ENCODE results near the gene SYCN.

The SYCN gene

GRCh38 chr19:39171479-39172465 is 32.3 kb downstream of the SYCN start:
- DNase-seq (ENCODE audit: low read depth): no peak

DNA sequence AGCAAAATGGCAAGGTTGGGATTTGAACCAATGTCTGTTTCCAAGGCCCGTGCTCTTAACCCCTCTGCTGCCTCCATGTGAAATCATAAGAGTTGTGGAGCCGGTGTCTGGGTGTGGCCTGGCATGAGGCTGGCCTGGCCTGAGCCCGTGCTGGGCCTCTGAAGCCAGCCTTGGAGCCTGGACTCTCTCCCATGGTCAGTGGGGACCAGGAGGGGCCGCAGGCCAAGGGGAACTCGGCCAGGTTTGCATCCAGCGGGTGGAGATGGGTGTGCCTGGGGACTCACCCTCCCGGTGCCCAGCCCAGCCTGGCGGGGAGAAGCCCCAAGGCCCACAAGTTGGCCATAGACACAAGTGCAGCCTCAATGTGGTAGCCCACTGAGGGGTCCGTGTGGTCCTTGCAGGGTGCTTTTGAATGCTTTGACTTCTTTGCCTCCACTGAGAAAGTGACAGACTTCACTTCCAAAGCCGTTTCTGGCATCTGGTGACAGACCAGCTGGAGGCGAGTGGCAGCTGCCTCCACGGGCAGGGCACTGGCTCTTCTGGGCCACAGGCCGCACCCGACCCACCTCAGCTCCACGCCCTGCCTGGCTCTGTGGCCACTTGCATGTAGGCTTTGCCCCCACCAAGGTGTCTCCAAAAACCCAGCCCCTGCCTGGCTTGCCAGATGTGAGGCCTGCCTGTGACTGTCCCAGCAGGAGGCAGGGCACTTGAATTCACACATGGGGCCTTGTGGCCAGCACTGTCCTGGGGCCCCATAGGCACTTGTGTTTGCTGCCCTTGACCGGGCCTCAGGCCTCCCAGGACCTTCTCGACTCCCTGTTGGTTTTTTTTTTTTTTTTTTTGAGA is 33.5 kb downstream of the SYCN start:
- no peak for DNase-seq (ENCODE audit: low read depth)

- DNase-seq (ENCODE audit: low read depth): no peak
Measured at GRCh38 chr19:39169143-39169810, 34.8 kb downstream of the SYCN start.

GRCh38 chr19:39168258-39169142 is 35.6 kb downstream of the SYCN start:
- DNase-seq (ENCODE audit: low read depth): no peak

DNA sequence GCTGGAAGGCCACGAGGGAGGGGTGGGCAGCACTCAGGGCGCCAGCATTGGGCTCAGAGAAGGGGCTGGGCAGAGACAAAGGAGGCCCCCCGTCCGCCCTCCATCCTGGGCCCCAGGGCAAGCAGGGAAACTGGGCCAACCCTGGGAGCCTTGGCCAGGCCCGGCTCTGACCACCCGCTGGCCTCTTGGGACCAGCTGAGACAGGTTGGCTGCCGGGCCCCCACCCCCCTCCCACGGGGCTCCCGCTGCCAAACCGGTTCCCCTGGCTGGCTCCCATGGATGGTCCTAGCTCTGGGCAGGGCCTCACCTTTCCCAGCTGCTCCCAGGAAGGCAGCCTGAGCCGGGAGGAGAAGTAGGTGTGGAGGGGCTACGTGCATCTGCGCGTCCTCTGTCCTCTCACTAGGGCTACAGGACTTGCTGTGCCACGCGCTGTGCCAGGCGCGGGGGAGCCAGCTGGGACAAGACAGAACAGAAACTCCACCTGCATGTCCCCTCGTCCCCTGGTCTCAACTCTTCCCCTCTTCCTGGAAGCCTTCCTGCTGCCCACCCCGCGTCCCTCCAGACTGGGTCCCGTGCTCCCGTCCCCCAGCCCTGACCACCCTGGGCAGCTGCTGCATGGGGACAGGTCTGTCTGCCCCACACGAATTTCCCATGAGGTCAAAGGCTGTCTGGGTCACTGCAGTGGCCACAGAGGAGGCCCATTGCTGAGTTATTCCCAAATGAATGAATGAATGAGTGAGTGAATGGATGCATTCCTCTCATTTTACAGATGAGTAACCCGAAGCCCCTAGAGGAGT is 36.4 kb downstream of the SYCN start:
- DNase-seq (ENCODE audit: low read depth): no peak

GRCh38 chr19:39166571-39167391 is 37.3 kb downstream of the SYCN start:
- DNase-seq (ENCODE audit: low read depth): no peak

DNA sequence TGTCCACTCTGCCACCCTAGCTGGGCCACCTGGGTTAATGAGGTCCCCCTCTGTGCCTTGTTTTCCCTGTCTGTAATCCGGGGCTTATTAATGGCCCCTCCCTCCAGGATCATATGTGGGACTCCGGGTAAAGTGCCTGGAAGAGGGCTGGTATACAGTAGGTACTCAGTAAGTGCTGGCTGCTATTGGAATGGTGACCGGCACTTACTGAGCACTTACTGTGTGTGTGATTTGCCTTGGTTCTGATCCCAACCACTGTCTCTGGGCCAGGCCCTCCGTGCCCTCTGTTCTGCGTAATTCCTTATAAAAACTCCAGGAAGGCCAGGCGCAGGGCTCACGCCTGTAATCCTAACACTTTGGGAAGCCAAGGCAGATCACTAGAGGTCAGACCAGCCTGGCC is 38.2 kb downstream of the SYCN start:
- no peak for DNase-seq (ENCODE audit: low read depth)

DNA sequence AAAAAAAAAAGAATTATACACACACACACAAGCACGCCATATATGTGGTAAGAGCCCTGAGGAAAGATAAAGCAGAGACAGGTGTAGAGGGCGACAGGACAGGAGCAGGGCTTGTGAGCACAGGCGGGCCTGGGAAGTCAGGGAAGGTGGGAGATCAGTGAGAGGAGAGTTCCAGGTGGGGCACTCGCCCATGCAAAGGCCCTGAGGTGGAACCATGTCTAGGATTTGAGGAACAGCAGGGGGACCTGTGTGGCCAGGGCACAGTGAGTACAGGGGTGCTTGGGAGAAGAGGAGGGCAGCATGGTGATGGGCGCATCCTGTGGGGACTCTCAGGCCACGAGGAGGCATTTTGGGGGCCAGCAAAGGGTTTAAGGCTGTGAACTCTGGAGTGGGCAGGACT is 39.8 kb downstream of the SYCN start:
- DNase-seq (ENCODE audit: low read depth): no peak

GRCh38 chr19:39163621-39164020 is 40.4 kb downstream of the SYCN start:
- DNase-seq (ENCODE audit: low read depth): no peak

- no peak for DNase-seq (ENCODE audit: low read depth)
Measured at GRCh38 chr19:39162441-39163043, 41.5 kb downstream of the SYCN start.

DNA sequence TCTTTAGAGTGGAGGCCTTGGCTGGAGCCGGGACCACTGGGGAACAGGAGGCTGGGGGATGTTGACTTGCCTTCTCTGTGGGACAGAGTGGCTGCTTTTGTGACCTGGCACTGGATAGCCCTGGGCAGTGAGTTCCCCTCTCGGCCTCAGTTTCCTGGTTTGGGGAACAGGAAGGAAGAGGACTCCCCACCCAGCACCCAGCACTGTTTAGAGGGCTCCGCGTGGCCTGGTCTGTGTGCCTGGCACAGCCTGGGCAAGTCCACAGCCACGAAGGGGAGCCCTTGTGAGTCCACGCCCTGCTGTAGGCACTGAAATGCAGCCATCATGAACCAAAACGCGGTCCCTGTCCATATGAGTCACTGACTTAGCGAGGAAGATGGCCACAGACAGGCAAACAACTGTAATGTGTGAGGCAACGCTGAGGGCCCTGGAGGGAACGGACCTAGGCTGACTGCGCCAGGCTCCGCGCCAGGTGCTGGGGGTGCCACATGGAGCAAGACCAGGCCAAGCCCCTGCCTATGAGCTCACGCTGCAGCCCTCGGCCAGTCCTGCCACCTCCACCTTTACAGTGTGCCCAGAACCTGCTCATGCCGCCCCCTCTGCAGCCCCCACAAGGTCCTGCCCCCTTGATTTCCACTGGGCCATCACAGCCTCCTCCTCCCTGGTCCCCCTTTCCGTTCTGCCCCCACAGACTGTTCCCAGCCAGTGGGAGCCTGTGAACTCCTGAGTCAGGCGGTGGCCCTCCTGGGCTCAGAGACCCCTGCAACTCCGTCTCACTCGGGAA is 43.0 kb downstream of the SYCN start:
- no peak for DNase-seq (ENCODE audit: low read depth)

DNA sequence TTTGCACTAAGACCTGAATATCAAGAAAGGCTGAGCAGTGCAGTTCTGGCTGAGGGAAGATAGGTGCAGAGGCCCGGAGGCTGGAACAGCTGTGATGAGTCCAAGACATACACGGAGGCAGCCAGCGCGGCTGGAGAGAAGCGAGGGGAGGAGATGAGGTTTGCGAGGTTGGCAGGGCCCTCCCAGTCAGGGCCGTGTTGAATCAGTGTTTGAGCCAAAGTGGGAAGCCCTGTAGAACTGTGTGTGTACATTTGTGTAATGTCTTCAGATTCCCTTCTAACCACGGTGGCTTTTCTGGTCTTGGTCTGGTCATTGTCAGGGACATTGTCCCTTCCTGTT is 43.6 kb downstream of the SYCN start:
- DNase-seq (ENCODE audit: low read depth): no peak

- DNase-seq (ENCODE audit: low read depth): no peak
Measured at GRCh38 chr19:39158646-39159260, 45.3 kb downstream of the SYCN start.

GRCh38 chr19:39157997-39158389 is 46.1 kb downstream of the SYCN start:
- no peak for DNase-seq (ENCODE audit: low read depth)

GRCh38 chr19:39157275-39157996 is 46.6 kb downstream of the SYCN start:
- no peak for DNase-seq (ENCODE audit: low read depth)

GRCh38 chr19:39156326-39157230 is 47.5 kb downstream of the SYCN start:
- no peak for DNase-seq (ENCODE audit: low read depth)

Data from stimulated activated CD8-positive, alpha-beta memory T cell treated with anti-CD3 and anti-CD28 coated beads, Interleukin-15, amount 100 ng/mL, for 1 hour (primary cell).